Measurements from ENCODE around the gene GSTCD.

Gene GSTCD

DNA sequence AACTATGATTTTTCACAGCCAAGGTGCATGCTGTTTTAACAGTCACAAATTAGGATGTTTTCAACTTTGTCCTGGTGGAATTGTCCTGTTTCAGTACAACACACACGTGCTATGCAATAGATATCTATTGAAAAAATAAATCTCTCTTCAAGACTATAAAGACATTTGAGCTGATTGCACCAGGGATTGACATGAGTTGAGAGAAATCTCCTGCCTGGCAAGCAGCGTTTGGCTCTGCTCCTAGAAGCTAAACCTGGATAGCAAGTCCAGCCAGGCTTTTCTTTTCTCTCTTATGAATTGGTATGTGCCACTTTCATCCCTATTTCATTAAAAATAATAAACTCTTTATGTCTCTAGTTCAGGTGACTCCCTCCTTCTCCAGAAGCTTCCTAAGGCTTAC, 170.1 kb downstream of the GSTCD start:
- no peak for DNase-seq (ENCODE audit: low read depth in 2 of 2)

DNA sequence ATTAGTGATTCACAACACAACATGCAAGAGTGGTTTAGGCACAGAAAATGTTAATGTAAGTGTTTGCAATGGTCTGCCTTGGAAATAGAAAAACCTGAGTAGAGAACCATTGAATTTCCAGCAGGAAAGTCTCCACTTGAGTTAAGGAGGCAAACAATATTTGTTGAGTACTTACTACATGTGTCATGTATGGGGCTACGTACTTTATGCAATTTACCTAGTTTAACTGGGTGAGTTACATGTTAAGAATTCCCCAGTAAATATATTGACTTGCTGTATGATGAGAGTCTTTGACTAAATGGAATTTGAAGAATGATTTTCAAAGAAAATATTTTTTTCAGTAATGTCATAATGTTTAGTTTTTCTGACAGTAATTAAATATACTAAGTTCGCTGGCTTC, 178.9 kb downstream of the GSTCD start:
- no peak for DNase-seq (ENCODE audit: low read depth in 2 of 2)

DNA sequence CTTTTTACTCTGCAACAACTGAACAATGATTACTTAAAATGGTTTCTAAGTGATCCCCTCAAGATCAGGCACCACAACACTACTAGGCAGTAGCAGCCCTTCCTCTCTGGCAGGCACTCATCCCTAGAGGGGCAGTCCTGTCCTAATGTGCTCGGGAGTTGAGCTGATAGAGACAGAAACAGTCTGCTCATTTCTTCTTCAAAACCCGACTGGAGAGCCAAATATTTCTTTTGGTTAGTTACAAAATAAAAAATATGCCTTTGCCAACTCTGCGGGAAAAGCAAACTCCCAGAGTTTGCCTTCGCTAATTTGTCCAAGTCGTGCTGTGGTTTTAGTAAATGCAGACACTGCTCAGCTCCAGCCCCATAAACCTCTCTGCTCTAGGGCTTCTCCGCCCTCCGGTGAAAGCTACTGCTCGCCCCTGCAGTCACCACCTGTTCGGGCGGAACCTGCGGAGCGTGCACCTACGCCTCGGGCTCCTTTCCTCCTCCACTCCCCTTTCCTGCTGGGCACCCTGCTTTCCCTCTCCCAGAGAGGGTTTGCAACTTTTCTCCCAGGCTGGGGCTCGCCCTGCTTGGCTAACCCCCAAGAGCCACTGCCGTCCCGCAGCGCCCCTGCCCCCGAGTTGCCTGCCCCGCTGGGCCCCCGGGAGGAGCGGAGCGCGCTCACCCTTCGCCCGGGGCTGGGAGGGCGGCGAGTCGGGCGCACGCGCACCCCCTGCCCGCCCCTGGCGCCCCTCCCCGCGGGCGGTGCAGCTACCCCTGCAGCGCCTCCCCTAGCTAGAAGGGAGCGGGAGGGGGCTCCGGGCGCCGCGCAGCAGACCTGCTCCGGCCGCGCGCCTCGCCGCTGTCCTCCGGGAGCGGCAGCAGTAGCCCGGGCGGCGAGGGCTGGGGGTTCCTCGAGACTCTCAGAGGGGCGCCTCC, 186.3 kb downstream of the GSTCD start, which contains the start of gene NPNT:
TSS of gene NPNT (plus strand) at position 812 of the 923 bp plus-strand sequence. CDS start 182 bp downstream, outside the sequence.
- no peak for DNase-seq (ENCODE audit: low read depth in 2 of 2)

GRCh38 chr4:105895583-105896460, 187.2 kb downstream of the GSTCD start:
- peak in 1 of 2 experiments; percentile 2 for DNase-seq (ENCODE audit: low read depth in 2 of 2)

DNA sequence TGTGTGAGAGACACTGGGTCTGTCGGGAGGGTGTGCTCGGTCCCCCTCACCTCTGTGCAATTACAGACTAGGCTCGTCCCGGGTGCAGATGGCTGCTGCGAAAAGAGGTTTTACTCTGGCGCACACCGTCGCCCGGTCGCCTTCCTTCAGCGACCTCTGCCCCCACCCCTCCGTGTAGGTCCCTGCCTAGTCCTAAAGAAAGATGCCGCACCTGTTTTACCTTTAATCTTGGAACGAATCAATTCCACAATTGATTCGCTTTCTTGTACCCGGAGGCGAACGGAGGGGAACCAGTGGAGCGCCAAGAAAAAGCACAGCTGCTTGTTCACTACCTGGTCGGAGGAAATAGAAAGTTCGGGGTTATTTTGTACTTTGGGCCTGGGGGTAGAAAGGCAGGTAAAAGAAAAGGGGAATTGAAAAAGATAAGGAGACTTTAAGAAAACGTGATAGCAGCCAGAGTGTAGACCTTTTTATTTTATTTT, 187.9 kb downstream of the GSTCD start:
- DNase-seq (ENCODE audit: low read depth in 2 of 2), result no peak

All from stimulated activated CD4-positive, alpha-beta T cell treated with anti-CD3 and anti-CD28 coated beads, Interleukin-12 subunit alpha, Interleukin-12 subunit beta, amount 100 ng/mL, for 24 hours (primary cell).